ENCODE measurements around the gene MACROD1. TPM values are rescaled to one million over a fixed set of nuclear protein-coding genes. Genes with fewer than 3 reads are reported as not detected.

Gene MACROD1
- total and polyA plus RNA-seq, 10 of the 15 experiments (the other 5 are each of a cell fraction or from before 2014, with no cell fraction given): 1.2 to 22.7 (median 11.3) TPM; not detected in 1

DNA sequence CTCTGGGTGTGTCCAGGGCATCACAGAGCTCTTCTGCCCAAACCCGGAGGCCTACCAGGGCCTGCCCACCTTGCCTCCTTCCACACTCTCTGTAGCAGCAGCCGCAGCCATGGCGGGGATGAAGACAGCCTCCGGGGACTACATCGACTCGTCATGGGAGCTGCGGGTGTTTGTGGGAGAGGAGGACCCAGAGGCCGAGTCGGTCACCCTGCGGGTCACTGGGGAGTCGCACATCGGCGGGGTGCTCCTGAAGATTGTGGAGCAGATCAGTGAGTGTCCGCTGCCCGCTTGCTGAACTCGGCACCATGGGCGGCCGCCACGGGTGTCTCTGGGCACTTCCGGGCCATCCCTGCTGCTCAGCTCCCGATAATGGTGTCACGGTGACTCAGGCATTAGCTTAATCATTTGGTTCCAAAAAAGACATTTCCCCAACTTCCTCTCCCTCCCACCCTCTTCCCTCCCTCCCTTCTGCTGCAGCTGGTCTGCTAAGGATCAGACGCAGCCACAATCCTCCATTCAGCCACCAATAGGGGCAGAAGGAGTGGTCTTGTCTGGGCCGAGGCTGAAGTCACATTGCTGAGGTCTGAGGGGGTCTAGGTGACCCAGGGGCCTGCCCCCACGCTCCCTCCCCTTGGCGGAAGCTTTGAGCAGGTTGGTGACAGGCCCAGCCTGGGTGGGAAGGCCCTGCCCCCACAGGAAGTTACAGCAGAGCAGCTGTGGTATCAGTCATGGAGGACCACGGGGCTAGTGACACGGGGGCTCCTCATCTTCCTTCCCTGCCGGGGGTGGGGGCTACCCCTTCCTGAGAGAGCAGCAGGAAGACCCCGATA is 41.6 kb upstream of the MACROD1 start (continued):
- no peak for TF ChIP-seq BMI1 (IDR thresholded peaks at IDR 0.05; ENCODE audit: borderline replicate concordance)
- TF ChIP-seq RFX5 (IDR thresholded peaks at IDR 0.05; ENCODE audit: low read depth, low read length): no peak
- no peak for TF ChIP-seq RBBP5 (conservative IDR thresholded peaks at IDR 0.05)
- peak; percentile 58 for TF ChIP-seq ATF7 (IDR thresholded peaks at IDR 0.05; ENCODE audit: low read depth)
- TF ChIP-seq FOS (IDR thresholded peaks at IDR 0.05; ENCODE audit: borderline replicate concordance, extremely low read depth, insufficient read length): no peak
- TF ChIP-seq SMAD1 (IDR thresholded peaks at IDR 0.05; ENCODE audit: low read depth, partially characterized antibody): no peak
- no peak for TF ChIP-seq PAX8 (IDR thresholded peaks at IDR 0.05)
- TF ChIP-seq SREBF2 (IDR thresholded peaks at IDR 0.05; ENCODE audit: low read length): no peak
- no peak for TF ChIP-seq ZNF217 (IDR thresholded peaks at IDR 0.05)
- TF ChIP-seq, protein P1, sequence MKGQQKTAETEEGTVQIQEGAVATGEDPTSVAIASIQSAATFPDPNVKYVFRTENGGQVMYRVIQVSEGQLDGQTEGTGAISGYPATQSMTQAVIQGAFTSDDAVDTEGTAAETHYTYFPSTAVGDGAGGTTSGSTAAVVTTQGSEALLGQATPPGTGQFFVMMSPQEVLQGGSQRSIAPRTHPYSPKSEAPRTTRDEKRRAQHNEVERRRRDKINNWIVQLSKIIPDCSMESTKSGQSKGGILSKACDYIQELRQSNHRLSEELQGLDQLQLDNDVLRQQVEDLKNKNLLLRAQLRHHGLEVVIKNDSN (IDR thresholded peaks at IDR 0.05; ENCODE audit: borderline replicate concordance, extremely low read length, insufficient read depth, low read depth, low read length): no peak
- 0 out of 2 replicates have a peak, but pooled peaks have one; percentile 4 for TF ChIP-seq MEF2A (IDR thresholded peaks at IDR 0.05; ENCODE audit: insufficient read depth, low read depth, low read length)
- TF ChIP-seq WRNIP1 (IDR thresholded peaks at IDR 0.05; ENCODE audit: borderline replicate concordance, low read depth, low read length): no peak
- TF ChIP-seq BACH1 (IDR thresholded peaks at IDR 0.05; ENCODE audit: borderline replicate concordance): peak; percentile 42; the same call in 1 of the 2 replicates
- 0 out of 2 replicates have a peak, but pooled peaks have one; percentile 21 for TF ChIP-seq CHD1 (IDR thresholded peaks at IDR 0.05; ENCODE audit: low read depth, low read length)
- TF ChIP-seq FOXK2 (IDR thresholded peaks at IDR 0.05): no peak
- no peak; the same call in 1 of the 2 replicates for TF ChIP-seq GATAD2B (conservative IDR thresholded peaks at IDR 0.05; ENCODE audit: low read depth)
- TF ChIP-seq TARDBP (IDR thresholded peaks at IDR 0.05; ENCODE audit: borderline replicate concordance): peak; percentile 71; the same call in 1 of the 2 replicates
- no peak for TF ChIP-seq YBX1 (IDR thresholded peaks at IDR 0.05)
- TF ChIP-seq NR2C2 (IDR thresholded peaks at IDR 0.05; ENCODE audit: borderline replicate concordance, control insufficient read depth, insufficient read length, low read depth): no peak
- TF ChIP-seq CREB1 (IDR thresholded peaks at IDR 0.05; ENCODE audit: low read depth): peak; percentile 76; the same call in 1 of the 2 replicates
- TF ChIP-seq IKZF1 (conservative IDR thresholded peaks at IDR 0.05): peak; percentile 67
- TF ChIP-seq GABPA (IDR thresholded peaks at IDR 0.05; ENCODE audit: low read depth): peak; percentile 80
- TF ChIP-seq SUPT20H (IDR thresholded peaks at IDR 0.05; ENCODE audit: borderline replicate concordance, control insufficient read depth, low read depth, low read length): no peak
- peak; percentile 65 for TF ChIP-seq ZBED1 (IDR thresholded peaks at IDR 0.05; ENCODE audit: borderline replicate concordance)
- TF ChIP-seq POU2F2 (IDR thresholded peaks at IDR 0.05; ENCODE audit: borderline replicate concordance, low read depth, low read length): peak; percentile 70
- no peak for TF ChIP-seq BCL11A (IDR thresholded peaks at IDR 0.05; ENCODE audit: low read depth, low read length)
- TF ChIP-seq, protein P2, sequence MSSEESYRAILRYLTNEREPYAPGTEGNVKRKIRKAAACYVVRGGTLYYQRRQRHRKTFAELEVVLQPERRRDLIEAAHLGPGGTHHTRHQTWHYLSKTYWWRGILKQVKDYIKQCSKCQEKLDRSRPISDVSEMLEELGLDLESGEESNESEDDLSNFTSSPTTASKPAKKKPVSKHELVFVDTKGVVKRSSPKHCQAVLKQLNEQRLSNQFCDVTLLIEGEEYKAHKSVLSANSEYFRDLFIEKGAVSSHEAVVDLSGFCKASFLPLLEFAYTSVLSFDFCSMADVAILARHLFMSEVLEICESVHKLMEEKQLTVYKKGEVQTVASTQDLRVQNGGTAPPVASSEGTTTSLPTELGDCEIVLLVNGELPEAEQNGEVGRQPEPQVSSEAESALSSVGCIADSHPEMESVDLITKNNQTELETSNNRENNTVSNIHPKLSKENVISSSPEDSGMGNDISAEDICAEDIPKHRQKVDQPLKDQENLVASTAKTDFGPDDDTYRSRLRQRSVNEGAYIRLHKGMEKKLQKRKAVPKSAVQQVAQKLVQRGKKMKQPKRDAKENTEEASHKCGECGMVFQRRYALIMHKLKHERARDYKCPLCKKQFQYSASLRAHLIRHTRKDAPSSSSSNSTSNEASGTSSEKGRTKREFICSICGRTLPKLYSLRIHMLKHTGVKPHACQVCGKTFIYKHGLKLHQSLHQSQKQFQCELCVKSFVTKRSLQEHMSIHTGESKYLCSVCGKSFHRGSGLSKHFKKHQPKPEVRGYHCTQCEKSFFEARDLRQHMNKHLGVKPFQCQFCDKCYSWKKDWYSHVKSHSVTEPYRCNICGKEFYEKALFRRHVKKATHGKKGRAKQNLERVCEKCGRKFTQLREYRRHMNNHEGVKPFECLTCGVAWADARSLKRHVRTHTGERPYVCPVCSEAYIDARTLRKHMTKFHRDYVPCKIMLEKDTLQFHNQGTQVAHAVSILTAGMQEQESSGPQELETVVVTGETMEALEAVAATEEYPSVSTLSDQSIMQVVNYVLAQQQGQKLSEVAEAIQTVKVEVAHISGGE (CRISPR knock-in tag; IDR thresholded peaks at IDR 0.05): no peak
- TF ChIP-seq ASH2L (IDR thresholded peaks at IDR 0.05; ENCODE audit: borderline replicate concordance, low read depth): no peak
- TF ChIP-seq HCFC1 (IDR thresholded peaks at IDR 0.05; ENCODE audit: low read length): no peak
- no peak for TF ChIP-seq CBX5 (IDR thresholded peaks at IDR 0.05; ENCODE audit: low read depth)

Data from GM12878 (cell line).